ENCODE data around the gene PLEKHA3.

- TF ChIP-seq CTCF (IDR thresholded peaks at IDR 0.05; ENCODE audit: insufficient read depth, low read length, poor library complexity, severe bottlenecking) (no peak), EZH2phosphoT487 (conservative IDR thresholded peaks at IDR 0.05; ENCODE audit: low read length) (no peak)
These were observed 29.8 kb upstream of the PLEKHA3 start for GRCh38 chr2:178450524-178450773.

Data from SU-DHL-6 (cell line).